Thymus (tissue), 11 donors: ENCODE data around the gene WDR73. TPM values are rescaled to one million over a fixed set of nuclear protein-coding genes. Genes with fewer than 3 reads are reported as not detected.
A peak's percentile ranks its signal among the peaks of the same experiment; 100 is the strongest.
"Not testable (repeated sequence)": the region's sequence is repeated elsewhere in the genome, so short reads cannot be mapped to it uniquely, and the experiment has no call there.

ENCODE experiments used
- DNase-seq, 9 donors: peaks; one replicate each; pipeline ENCODE4 v3.0.0-alpha.2; 2013; ENCODE audit warnings: low spot score in 9 of 9, low read depth in 6 of 9, missing footprints in 1 of 9
- H3K27ac ChIP-seq, 2 donors: one replicate each; pipeline ENCODE4 v1.5.1; 2013; ENCODE audit warnings: control low read depth in 1 of 2, low read depth in 1 of 2, low read length in 1 of 2, mild to moderate bottlenecking in 1 of 2, moderate library complexity in 1 of 2
- H3K27me3 ChIP-seq, 2 donors: one replicate each; pipeline ENCODE4 v1.5.1; 2013; ENCODE audit warnings: low read length in 1 of 2; ENCODE audit not compliant: control insufficient read depth in 2 of 2, insufficient read depth in 1 of 2
- H3K36me3 ChIP-seq, 2 donors: one replicate each; pipeline ENCODE4 v1.5.1; 2013; ENCODE audit warnings: low read length in 1 of 2, mild to moderate bottlenecking in 1 of 2, moderate library complexity in 1 of 2; ENCODE audit not compliant: control insufficient read depth in 2 of 2, insufficient read depth in 2 of 2
- H3K4me1 ChIP-seq, 2 donors: one replicate each; pipeline ENCODE4 v1.5.1; 2013; ENCODE audit warnings: low read length in 2 of 2; ENCODE audit not compliant: control insufficient read depth in 2 of 2, insufficient read depth in 2 of 2
- H3K4me3 ChIP-seq, 2 donors: one replicate each; pipeline ENCODE4 v1.5.1; 2013; ENCODE audit warnings: low read length in 2 of 2, control low read depth in 1 of 2, mild to moderate bottlenecking in 1 of 2
- H3K9me3 ChIP-seq, 2 donors: one replicate each; pipeline ENCODE4 v1.5.1; 2013; ENCODE audit warnings: low read length in 1 of 2, mild to moderate bottlenecking in 1 of 2; ENCODE audit not compliant: control insufficient read depth in 2 of 2, insufficient read depth in 1 of 2
- WGBS: extraction: QIAGEN DNeasy Blood & Tissue Kit; methylation state at CpG from one replicate; pipeline ENCODE4 v1.1.7; 2013; 5-methylcytosine and 5-hydroxymethylcytosine counted together
- polyA plus RNA-seq: library from polyadenylated mRNA; stranded (reverse); fragments of 200-250 nt; gene quantifications from one replicate; pipeline ENCODE4 v1.2.3, GENCODE V29; 2013
- total RNA-seq: library from RNA; stranded (reverse); fragments of 120-200 nt; gene quantifications from one replicate; pipeline ENCODE4 v1.2.4, GENCODE V29; 2013
- donor health status: healthy.

The WDR73 gene
- total and polyA plus RNA-seq, 2 donors: 20.4 to 22.4 TPM

- H3K4me3 ChIP-seq: no peak overlapping the region
- peaks cover 61 to 65% of the 10 kb centered on the region in 2 donors for H3K36me3 ChIP-seq
- no peaks in the 10 kb centered on the region for H3K9me3 ChIP-seq
- H3K27ac ChIP-seq: no peak overlapping the region
- 97% methylated on average over 2 of the region's 2 CpGs for WGBS
- no peak for DNase-seq
- peaks cover 5 to 11% of the 10 kb centered on the region in 2 donors for H3K4me1 ChIP-seq
- no peaks in the 10 kb centered on the region for H3K27me3 ChIP-seq
Measured at GRCh38 chr15:84649706-84650105, 4.4 kb downstream of the WDR73 start.

GRCh38 chr15:84648539-84648938 lies 5.5 kb downstream of the WDR73 start:
- Histone ChIP-seq H3K27me3 (no peaks in the 10 kb centered on the region), H3K9me3 (no peaks in the 10 kb centered on the region), H3K4me1 (peaks cover 3 to 6% of the 10 kb centered on the region in 2 donors), H3K36me3 (peaks cover 72 to 74% of the 10 kb centered on the region in 2 donors), H3K4me3 (no peak overlapping the region), H3K27ac (no peak overlapping the region)
- WGBS: 96% methylated on average over 3 of the region's 3 CpGs
- DNase-seq: no peak

- no peaks in the 10 kb centered on the region for H3K4me1 ChIP-seq
- H3K9me3 ChIP-seq: no peaks in the 10 kb centered on the region
- no peak for DNase-seq
- H3K27ac ChIP-seq: no peak overlapping the region
- peaks cover 79 to 82% of the 10 kb centered on the region in 2 donors for H3K36me3 ChIP-seq
- H3K27me3 ChIP-seq: no peaks in the 10 kb centered on the region
- H3K4me3 ChIP-seq: no peak overlapping the region
Measured at GRCh38 chr15:84647726-84648125, 6.4 kb downstream of the WDR73 start.

- H3K27ac ChIP-seq: no peak overlapping the region
- WGBS: 98% methylated on average over 10 of the region's 10 CpGs
- no peak for DNase-seq
- no peaks in the 10 kb centered on the region for H3K4me1 ChIP-seq
- peaks cover 84% of the 10 kb centered on the region in 2 donors for H3K36me3 ChIP-seq
- H3K9me3 ChIP-seq: no peaks in the 10 kb centered on the region
- H3K4me3 ChIP-seq: no peak overlapping the region
- H3K27me3 ChIP-seq: no peaks in the 10 kb centered on the region
Measured at GRCh38 chr15:84645997-84646396, 8.1 kb downstream of the WDR73 start.

- no peak for DNase-seq
Measured at GRCh38 chr15:84645496-84645895, 8.6 kb downstream of the WDR73 start.

GRCh38 chr15:84643838-84644237 lies 10.2 kb downstream of the WDR73 start:
- peaks cover 88 to 89% of the 10 kb centered on the region in 2 donors for H3K36me3 ChIP-seq
- no peak for DNase-seq
- 96% methylated on average over 6 of the region's 6 CpGs for WGBS

More at GRCh38 chr15:84645496-84645895, 8.6 kb downstream of the WDR73 start:
- no peaks in the 10 kb centered on the region for H3K9me3 ChIP-seq
- no peaks in the 10 kb centered on the region for H3K4me1 ChIP-seq
- WGBS: 99% methylated on average over 10 of the region's 10 CpGs
- H3K4me3 ChIP-seq: no peak overlapping the region
- H3K27ac ChIP-seq: no peak overlapping the region
- H3K27me3 ChIP-seq: no peaks in the 10 kb centered on the region
- peaks cover 86 to 87% of the 10 kb centered on the region in 2 donors for H3K36me3 ChIP-seq

GRCh38 chr15:84642640-84643039 lies 11.4 kb downstream of the WDR73 start:
- not testable (repeated sequence) for H3K27me3 ChIP-seq, H3K4me1 ChIP-seq, H3K4me3 ChIP-seq, DNase-seq, H3K27ac ChIP-seq, H3K9me3 ChIP-seq
- H3K36me3 ChIP-seq: peaks cover 80 to 81% of the 10 kb centered on the region in 2 donors
- WGBS: 79% methylated on average over 2 of the region's 2 CpGs

More at GRCh38 chr15:84643838-84644237, 10.2 kb downstream of the WDR73 start:
- Histone ChIP-seq H3K27me3 (no peaks in the 10 kb centered on the region), H3K27ac (no peak overlapping the region), H3K4me3 (no peak overlapping the region), H3K4me1 (no peaks in the 10 kb centered on the region), H3K9me3 (no peaks in the 10 kb centered on the region)

GRCh38 chr15:84641871-84642270 lies 12.2 kb downstream of the WDR73 start:
- not testable (repeated sequence) for H3K27me3 ChIP-seq, H3K4me1 ChIP-seq, DNase-seq, H3K9me3 ChIP-seq, H3K4me3 ChIP-seq, H3K27ac ChIP-seq
- H3K36me3 ChIP-seq: peaks cover 73 to 78% of the 10 kb centered on the region in 2 donors
- 98% methylated on average over 9 of the region's 9 CpGs for WGBS

- 77% methylated on average over 3 of the region's 3 CpGs for WGBS
- no peak overlapping the region for H3K27ac ChIP-seq
- H3K4me1 ChIP-seq: peaks cover 2 to 10% of the 10 kb centered on the region in 2 donors
- peak in 1 of 9 donors; percentile 48 for DNase-seq
- peaks cover 41 to 52% of the 10 kb centered on the region in 2 donors for H3K36me3 ChIP-seq
- H3K27me3 ChIP-seq: no peaks in the 10 kb centered on the region
- H3K9me3 ChIP-seq: no peaks in the 10 kb centered on the region
- no peak overlapping the region for H3K4me3 ChIP-seq
Measured at GRCh38 chr15:84638103-84638502, 16.0 kb downstream of the WDR73 start.
